AG20443 (cell line): ENCODE results near the gene TAS1R2.
A peak's percentile ranks its signal among the peaks of the same experiment; 100 is the strongest.

ENCODE experiments used
- DNase-seq: peaks from one replicate; pipeline ENCODE4 v3.0.0; 2012; ENCODE audit warnings: low spot score, mixed read lengths

TAS1R2 gene

DNA sequence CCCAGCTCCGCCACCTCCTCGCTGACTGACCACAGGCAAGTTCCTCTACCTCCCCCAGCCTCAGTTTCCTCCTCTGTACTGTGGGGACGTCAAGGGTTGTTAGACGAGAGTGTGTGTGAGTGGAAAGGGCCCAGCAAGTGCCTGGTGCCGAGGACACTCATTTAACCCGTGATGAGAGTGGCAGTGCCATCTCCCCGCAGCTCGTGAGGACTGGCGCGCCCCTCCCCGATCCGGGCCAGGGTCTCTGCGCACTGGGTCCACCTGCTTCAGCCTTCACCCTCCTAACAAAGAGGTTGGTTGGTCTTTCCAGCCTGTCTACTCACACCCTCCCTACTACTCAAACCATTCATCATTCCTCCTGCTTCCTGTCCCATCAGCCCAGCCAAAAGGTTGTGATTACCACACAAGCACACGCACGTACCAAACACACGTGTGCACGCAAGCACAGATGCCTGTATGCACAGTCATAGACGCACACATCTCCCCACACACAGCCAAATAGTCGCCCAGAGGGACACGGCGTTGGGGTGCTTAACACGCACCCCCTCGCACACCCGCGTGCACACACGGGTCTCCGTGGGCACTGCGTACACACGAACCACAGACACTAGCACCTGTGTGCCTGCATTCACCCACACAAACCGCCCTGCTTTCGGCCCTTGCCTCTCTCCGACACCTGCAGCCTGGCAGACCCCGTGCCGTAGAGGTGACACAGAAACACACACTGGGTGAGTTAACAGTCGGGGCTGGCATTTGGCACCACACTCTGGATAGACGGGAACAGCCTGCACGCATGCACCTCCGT lies 39.3 kb downstream of the TAS1R2 start:
- DNase-seq = no peak

- no peak for DNase-seq
Observed at GRCh38 chr1:18819203-18819602, 40.3 kb downstream of the TAS1R2 start.

- DNase-seq = no peak
Observed at GRCh38 chr1:18817795-18818435, 41.5 kb downstream of the TAS1R2 start.

- DNase-seq = no peak
Observed at GRCh38 chr1:18817316-18817715, 42.1 kb downstream of the TAS1R2 start.

GRCh38 chr1:18816808-18817207 lies 42.7 kb downstream of the TAS1R2 start:
- DNase-seq = no peak

- no peak for DNase-seq
Observed at GRCh38 chr1:18814874-18815531, 44.5 kb downstream of the TAS1R2 start.

- no peak for DNase-seq
Observed at GRCh38 chr1:18814425-18814824, 45.0 kb downstream of the TAS1R2 start.

- DNase-seq = no peak
Observed at GRCh38 chr1:18812453-18812939, 47.0 kb downstream of the TAS1R2 start.

- DNase-seq = no peak
Observed at GRCh38 chr1:18811733-18812452, 47.6 kb downstream of the TAS1R2 start.

GRCh38 chr1:18809953-18810899 lies 49.2 kb downstream of the TAS1R2 start:
- DNase-seq = no peak

DNA sequence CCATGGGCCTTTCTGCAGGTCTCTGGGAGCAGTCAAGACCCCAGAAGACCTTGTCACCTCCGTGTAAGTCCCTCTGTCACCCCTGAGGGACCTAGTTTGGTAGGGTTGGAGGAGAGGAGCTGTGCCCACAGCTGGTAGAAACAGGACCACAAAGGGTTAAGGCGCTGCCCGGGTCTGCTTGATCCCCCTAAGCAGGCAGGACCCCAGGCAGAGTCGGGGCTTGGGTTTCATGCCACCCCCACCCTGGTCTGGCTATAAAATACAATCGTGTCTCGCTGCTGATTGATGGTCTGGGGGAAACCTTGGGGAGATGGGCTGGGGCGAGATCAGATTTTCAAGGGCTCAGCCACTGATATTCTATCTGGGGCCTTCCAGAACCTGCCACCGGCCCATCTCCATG lies 50.9 kb downstream of the TAS1R2 start:
- no peak for DNase-seq

GRCh38 chr1:18807334-18808063 lies 52.0 kb downstream of the TAS1R2 start:
- no peak for DNase-seq

- peak; percentile 65 for DNase-seq
Observed at GRCh38 chr1:18805925-18806849, 53.3 kb downstream of the TAS1R2 start.

GRCh38 chr1:18805150-18805879 lies 54.1 kb downstream of the TAS1R2 start:
- DNase-seq = peak; percentile 49

- no peak for DNase-seq
Observed at GRCh38 chr1:18803851-18804250, 55.6 kb downstream of the TAS1R2 start.

- DNase-seq = no peak
Observed at GRCh38 chr1:18803151-18803791, 56.2 kb downstream of the TAS1R2 start.

DNA sequence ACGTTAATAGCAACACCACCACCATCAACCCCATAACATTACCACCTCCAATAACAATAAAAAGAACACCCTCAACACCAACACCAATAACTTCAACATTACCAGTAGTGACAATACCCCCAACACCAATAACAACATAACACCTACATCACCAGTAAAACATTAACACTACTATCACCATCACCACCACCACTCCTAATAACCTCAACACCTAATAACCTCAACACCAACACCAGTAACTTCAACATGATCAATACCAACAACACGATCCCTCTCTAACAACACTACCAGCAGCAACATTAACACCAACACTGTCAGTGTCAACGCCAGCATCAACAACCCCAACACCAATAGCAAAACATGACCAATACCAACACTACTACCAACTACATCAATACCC lies 57.2 kb downstream of the TAS1R2 start:
- no peak for DNase-seq

DNA sequence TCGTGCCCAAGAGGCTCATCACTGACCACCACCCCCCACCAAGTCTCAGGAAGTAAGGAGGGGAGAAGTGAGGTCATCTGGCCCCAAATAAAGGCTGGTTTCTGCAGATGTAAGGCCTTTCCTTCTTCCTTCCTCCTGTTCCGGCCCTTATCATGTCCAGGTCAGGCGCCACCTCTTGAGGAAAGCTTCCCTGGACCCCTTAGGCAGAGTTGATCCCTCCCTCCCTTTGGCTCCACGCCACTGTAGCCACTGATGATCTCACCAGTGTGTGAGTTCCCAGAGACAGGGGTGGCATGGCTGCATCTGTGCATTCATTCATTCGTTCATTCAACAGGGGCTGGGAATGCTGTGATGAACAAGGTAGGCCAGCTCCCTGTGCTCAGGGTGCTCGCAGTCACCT lies 59.2 kb downstream of the TAS1R2 start:
- no peak for DNase-seq
